Right atrium auricular region (tissue), 2 donors: Measurements from ENCODE around the gene GPR25. TPM values are rescaled to one million over a fixed set of nuclear protein-coding genes. Genes with fewer than 3 reads are reported as not detected.
"Not testable (repeated sequence)": the region's sequence is repeated elsewhere in the genome, so short reads cannot be mapped to it uniquely, and the experiment has no call there.

Experiments
- DNase-seq: peaks from one replicate; pipeline ENCODE4 v3.0.0-alpha.2; 2019; ENCODE audit warnings: low spot score
- H3K27ac ChIP-seq, 2 donors: fragments of 200-600 bp; sonication (generic); 1 replicate in 1 of 2; 2 replicates in 1 of 2; pipeline ENCODE4 v1.5.1; 2016 to 2019
- H3K27me3 ChIP-seq, 2 donors: fragments of 200-600 bp; sonication (generic); one replicate each; pipeline versions ENCODE4 v1.5.1 to v1.6.0; 2017 to 2019
- H3K36me3 ChIP-seq: fragments of 200-600 bp; sonication (generic); one replicate; pipeline ENCODE4 v1.5.1; 2016
- H3K4me1 ChIP-seq, 2 donors: fragments of 200-600 bp; sonication (generic); one replicate each; pipeline versions ENCODE4 v1.5.1 to v1.6.0; 2017 to 2019
- H3K4me3 ChIP-seq, 2 donors: fragments of 200-600 bp; sonication (generic); 1 replicate in 1 of 2; 2 replicates in 1 of 2; pipeline ENCODE4 v1.5.1; 2017 to 2019; ENCODE audit warnings: mild to moderate bottlenecking in 1 of 2, moderate library complexity in 1 of 2
- H3K9me3 ChIP-seq, 2 donors: fragments of 200-600 bp; sonication (generic); one replicate each; pipeline ENCODE4 v1.5.1; 2019
- CTCF ChIP-seq, 2 donors: fragments of 200-600 bp; sonication (generic); IDR thresholded peaks; one replicate each; pipeline ENCODE4 v1.5.1; 2019; ENCODE audit warnings: antibody characterized with exemption in 2 of 2
- total RNA-seq, 2 donors: library from RNA; depleted of rRNA; stranded (reverse); fragments of >200 nt; gene quantifications; one replicate each; pipeline ENCODE4 v1.1.0, GENCODE V29; 2016

The GPR25 gene
- total RNA-seq, 2 donors from 2014 or later: not detected

GRCh38 chr1:200908191-200908868, 35.5 kb downstream of the GPR25 start:
- DNase-seq: no peak
- Histone ChIP-seq H3K27ac (no peak overlapping the region), H3K36me3 (no peaks in the 10 kb centered on the region), H3K4me1 (no peaks in the 10 kb centered on the region), H3K27me3 (no peaks in the 10 kb centered on the region), H3K9me3 (no peaks in the 10 kb centered on the region), H3K4me3 (no peak overlapping the region)
- no peak for TF ChIP-seq CTCF (IDR thresholded peaks at IDR 0.05)

- TF ChIP-seq CTCF (IDR thresholded peaks at IDR 0.05): no peak
- H3K36me3 ChIP-seq: no peaks in the 10 kb centered on the region
- DNase-seq: no peak
- H3K4me1 ChIP-seq: no peaks in the 10 kb centered on the region
- no peak overlapping the region for H3K27ac ChIP-seq
- H3K9me3 ChIP-seq: no peaks in the 10 kb centered on the region
- H3K27me3 ChIP-seq: no peaks in the 10 kb centered on the region
- no peak overlapping the region for H3K4me3 ChIP-seq
These were observed 36.3 kb downstream of the GPR25 start for GRCh38 chr1:200909071-200909470.

- H3K27me3 ChIP-seq: no peaks in the 10 kb centered on the region
- no peak overlapping the region for H3K4me3 ChIP-seq
- TF ChIP-seq CTCF (IDR thresholded peaks at IDR 0.05): no peak
- H3K36me3 ChIP-seq: no peaks in the 10 kb centered on the region
- no peaks in the 10 kb centered on the region for H3K4me1 ChIP-seq
- no peak for DNase-seq
- H3K9me3 ChIP-seq: no peaks in the 10 kb centered on the region
- no peak overlapping the region for H3K27ac ChIP-seq
These were observed 37.0 kb downstream of the GPR25 start for GRCh38 chr1:200909757-200910239.

GRCh38 chr1:200911361-200911760, 38.6 kb downstream of the GPR25 start:
- H3K27ac ChIP-seq: no peak overlapping the region
- no peaks in the 10 kb centered on the region for H3K36me3 ChIP-seq
- H3K4me1 ChIP-seq: no peaks in the 10 kb centered on the region
- no peaks in the 10 kb centered on the region for H3K9me3 ChIP-seq
- no peaks in the 10 kb centered on the region for H3K27me3 ChIP-seq
- no peak overlapping the region for H3K4me3 ChIP-seq
- no peak for TF ChIP-seq CTCF (IDR thresholded peaks at IDR 0.05)
- no peak for DNase-seq

GRCh38 chr1:200911936-200912335, 39.2 kb downstream of the GPR25 start:
- not testable (repeated sequence) for H3K27ac ChIP-seq, H3K36me3 ChIP-seq, H3K9me3 ChIP-seq, H3K27me3 ChIP-seq, DNase-seq, H3K4me3 ChIP-seq, H3K4me1 ChIP-seq

- Histone ChIP-seq H3K27ac (no peak overlapping the region), H3K36me3 (no peaks in the 10 kb centered on the region), H3K27me3 (no peaks in the 10 kb centered on the region), H3K4me3 (no peak overlapping the region), H3K4me1 (no peaks in the 10 kb centered on the region), H3K9me3 (no peaks in the 10 kb centered on the region)
- DNase-seq: no peak
- TF ChIP-seq CTCF (IDR thresholded peaks at IDR 0.05): no peak
These were observed 40.1 kb downstream of the GPR25 start for GRCh38 chr1:200912737-200913407.
